ENCODE results near the gene TOMM6.

TOMM6 gene

DNA sequence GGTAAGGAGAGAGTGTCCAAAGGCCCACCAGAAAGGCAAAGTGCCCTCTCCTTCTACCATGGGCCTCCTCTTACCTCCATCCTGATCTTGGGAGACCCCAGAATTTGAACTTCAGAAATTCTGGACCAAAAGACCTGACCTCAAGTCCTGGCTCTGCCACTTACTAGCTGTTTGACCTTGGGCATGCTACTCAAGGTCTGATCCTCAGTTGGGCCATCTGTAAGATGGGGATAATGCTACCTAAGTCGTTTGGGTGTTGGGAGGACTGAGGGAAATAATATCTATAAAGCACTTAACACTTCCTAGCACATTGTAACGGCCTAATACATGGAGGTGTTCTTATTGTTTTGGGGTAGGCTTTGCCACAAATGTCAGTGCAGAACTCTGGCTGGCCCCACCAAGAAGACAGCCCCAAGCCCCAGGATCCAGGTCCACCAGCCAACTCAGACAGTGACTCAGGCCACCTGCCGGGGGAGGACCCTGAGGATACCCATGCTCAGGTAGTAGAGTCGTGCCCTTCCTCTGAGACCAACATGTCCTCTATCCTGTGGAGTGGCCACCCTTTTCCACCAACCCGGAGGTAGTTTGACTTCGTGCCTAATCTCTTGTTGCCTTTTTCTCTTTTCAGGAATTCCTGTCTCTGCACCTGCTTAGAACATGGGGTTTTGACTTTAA lies 4.3 kb upstream of the TOMM6 start:
- H3K27me3 ChIP-seq = peaks cover 10% of the 10 kb centered on the region; the same call in 1 of the 2 replicates
- no peak overlapping the region for H3K4me2 ChIP-seq

GRCh38 chr6:41784581-41785171 lies 2.8 kb upstream of the TOMM6 start:
- peaks cover 46% of the 10 kb centered on the region for H3K4me1 ChIP-seq
- H3K9me3 ChIP-seq = no peaks in the 10 kb centered on the region
- TF ChIP-seq Cebpa-rat (IDR thresholded peaks at IDR 0.05) = no peak
- peak overlapping the region; percentile 7; the same call in 1 of the 2 replicates for H3K4me2 ChIP-seq
- no peak overlapping the region for H3K27ac ChIP-seq
- H3K36me3 ChIP-seq = peaks cover 11% of the 10 kb centered on the region
- peaks cover 10% of the 10 kb centered on the region; the same call in 1 of the 2 replicates for H3K27me3 ChIP-seq
- H3K9ac ChIP-seq = no peak overlapping the region
- peaks cover 14% of the 10 kb centered on the region; the same call in 1 of the 2 replicates for H4K20me1 ChIP-seq
- H3K4me3 ChIP-seq = no peak overlapping the region

More for the DNA sequence above, 4.3 kb upstream of the TOMM6 start:
- no peaks in the 10 kb centered on the region for H3K36me3 ChIP-seq
- no peaks in the 10 kb centered on the region for H3K9me3 ChIP-seq
- no peak overlapping the region for H3K9ac ChIP-seq
- no peak overlapping the region for H3K4me3 ChIP-seq
- H4K20me1 ChIP-seq = no peaks in the 10 kb centered on the region
- no peak overlapping the region for H3K27ac ChIP-seq
- no peak for TF ChIP-seq Cebpa-rat (IDR thresholded peaks at IDR 0.05)
- peaks cover 44% of the 10 kb centered on the region for H3K4me1 ChIP-seq

DNA sequence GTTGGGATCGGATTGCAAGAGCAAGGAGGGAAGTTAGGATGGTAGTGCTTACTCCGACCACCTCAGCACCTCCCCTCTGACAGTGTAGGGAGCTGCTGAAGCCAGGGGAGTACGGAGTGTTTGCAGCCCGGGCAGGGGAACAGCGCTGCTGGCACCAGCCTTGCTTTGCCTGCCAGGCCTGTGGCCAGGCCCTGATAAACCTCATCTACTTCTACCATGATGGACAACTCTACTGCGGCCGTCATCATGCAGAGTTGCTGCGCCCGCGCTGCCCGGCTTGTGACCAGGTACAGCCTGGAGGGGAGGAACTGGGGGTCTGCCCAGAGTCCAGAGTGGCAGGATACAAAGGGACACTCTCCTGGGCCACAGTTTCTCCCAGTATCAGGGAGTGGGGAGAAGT lies 2.2 kb upstream of the TOMM6 start:
- H3K4me1 ChIP-seq = peaks cover 46% of the 10 kb centered on the region
- H3K4me2 ChIP-seq = peak overlapping the region; percentile 90
- no peak for TF ChIP-seq Cebpa-rat (IDR thresholded peaks at IDR 0.05)

GRCh38 chr6:41785689-41786450 lies 1.6 kb upstream of the TOMM6 start:
- Histone ChIP-seq H4K20me1 (peaks cover 24% of the 10 kb centered on the region), H3K27me3 (peaks cover 8% of the 10 kb centered on the region; the same call in 1 of the 2 replicates), H3K4me1 (peaks cover 43% of the 10 kb centered on the region), H3K9me3 (no peaks in the 10 kb centered on the region), H3K36me3 (peaks cover 23% of the 10 kb centered on the region), H3K27ac (peak overlapping the region; percentile 88), H3K9ac (peak overlapping the region; percentile 97), H3K4me2 (peak overlapping the region; percentile 90), H3K4me3 (peak overlapping the region; percentile 84)
- no peak for TF ChIP-seq Cebpa-rat (IDR thresholded peaks at IDR 0.05)

More for the DNA sequence above, 2.2 kb upstream of the TOMM6 start:
- Histone ChIP-seq H4K20me1 (peaks cover 18% of the 10 kb centered on the region), H3K36me3 (peaks cover 17% of the 10 kb centered on the region), H3K27me3 (peaks cover 10% of the 10 kb centered on the region; the same call in 1 of the 2 replicates), H3K9me3 (no peaks in the 10 kb centered on the region), H3K4me3 (no peak overlapping the region), H3K27ac (no peak overlapping the region), H3K9ac (no peak overlapping the region)

DNA sequence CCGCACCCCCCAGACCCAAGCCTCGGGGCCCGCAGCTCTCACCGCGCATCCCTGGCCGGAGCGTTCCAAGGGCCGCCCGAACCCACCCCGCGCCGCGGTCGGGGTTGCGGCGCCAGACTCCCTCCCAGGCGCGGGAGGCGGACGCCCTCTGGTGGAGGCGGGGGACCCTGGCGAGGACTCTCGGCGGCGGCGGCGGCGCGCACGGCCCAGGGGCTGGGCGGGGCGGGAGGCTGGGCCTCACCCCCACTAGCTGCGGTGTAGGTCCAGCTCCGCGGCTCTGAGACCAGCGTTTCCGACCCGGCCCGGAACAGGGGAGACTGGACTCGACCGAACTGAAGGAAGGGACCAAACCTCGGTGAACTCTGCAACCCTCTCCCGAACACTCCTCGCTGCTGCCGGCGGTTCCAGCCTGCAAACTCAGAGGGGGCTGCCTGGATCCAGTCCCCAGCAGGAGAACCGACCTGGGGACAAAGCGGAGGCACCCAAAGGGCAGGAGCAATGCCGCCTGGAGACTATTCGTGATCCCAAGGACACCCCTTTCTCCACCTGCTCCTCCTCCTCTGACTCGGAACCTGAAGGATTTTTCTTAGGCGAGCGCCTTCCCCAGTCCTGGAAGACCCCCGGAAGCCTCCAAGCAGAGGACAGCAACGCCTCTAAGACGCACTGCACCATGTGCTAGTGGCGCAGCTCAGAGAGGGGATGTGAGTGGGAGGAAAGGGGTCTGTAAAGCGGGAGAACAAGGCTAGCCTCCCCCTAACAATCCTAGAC lies 859 bp upstream of the TOMM6 start:
- Histone ChIP-seq H3K27me3 (no peaks in the 10 kb centered on the region), H3K4me2 (peak overlapping the region; percentile 90), H3K4me3 (peak overlapping the region; percentile 84), H3K9me3 (no peaks in the 10 kb centered on the region), H4K20me1 (peaks cover 27% of the 10 kb centered on the region), H3K4me1 (peaks cover 35% of the 10 kb centered on the region), H3K9ac (peak overlapping the region; percentile 97), H3K36me3 (peaks cover 31% of the 10 kb centered on the region), H3K27ac (peak overlapping the region; percentile 88)
- TF ChIP-seq Cebpa-rat (IDR thresholded peaks at IDR 0.05) = no peak

- no peaks in the 10 kb centered on the region for H3K9me3 ChIP-seq
- H3K4me1 ChIP-seq = peaks cover 32% of the 10 kb centered on the region
- H4K20me1 ChIP-seq = peaks cover 36% of the 10 kb centered on the region
- H3K36me3 ChIP-seq = peaks cover 54% of the 10 kb centered on the region
- no peak overlapping the region for H3K27ac ChIP-seq
- peak overlapping the region; percentile 40; the same call in 1 of the 2 replicates for H3K9ac ChIP-seq
- no peak overlapping the region for H3K4me3 ChIP-seq
- no peak for TF ChIP-seq Cebpa-rat (IDR thresholded peaks at IDR 0.05)
- peak overlapping the region; percentile 78 for H3K4me2 ChIP-seq
- no peaks in the 10 kb centered on the region for H3K27me3 ChIP-seq
These were observed 1.9 kb downstream of the TOMM6 start for GRCh38 chr6:41789390-41789724.

GRCh38 chr6:41790045-41790444 lies 2.6 kb downstream of the TOMM6 start:
- Histone ChIP-seq H3K27me3 (no peaks in the 10 kb centered on the region), H3K4me1 (peaks cover 26% of the 10 kb centered on the region), H3K9me3 (no peaks in the 10 kb centered on the region), H3K27ac (no peak overlapping the region), H3K4me3 (no peak overlapping the region), H4K20me1 (peaks cover 41% of the 10 kb centered on the region), H3K9ac (no peak overlapping the region), H3K36me3 (peaks cover 61% of the 10 kb centered on the region), H3K4me2 (no peak overlapping the region)
- TF ChIP-seq Cebpa-rat (IDR thresholded peaks at IDR 0.05) = no peak

DNA sequence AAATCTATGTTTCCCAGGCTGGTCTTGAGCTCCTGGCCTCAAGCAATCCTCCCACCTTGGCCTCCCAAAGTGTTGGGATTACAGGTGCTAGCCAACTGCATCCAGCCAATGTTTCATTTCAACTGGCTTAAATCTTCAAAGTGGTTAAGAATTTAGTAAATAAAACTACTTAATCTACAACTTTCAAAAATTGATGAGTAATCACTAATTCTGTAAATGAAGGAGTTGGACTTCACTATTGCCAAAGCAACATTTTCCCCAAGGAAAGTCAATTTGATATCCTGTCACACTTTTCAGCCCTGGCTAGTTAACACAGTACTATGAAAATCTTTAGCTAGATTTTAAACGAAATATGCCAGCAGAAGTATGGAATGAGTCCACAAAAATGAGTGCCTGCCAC lies 3.8 kb downstream of the TOMM6 start:
- Histone ChIP-seq H3K9me3 (no peaks in the 10 kb centered on the region), H3K4me1 (peaks cover 14% of the 10 kb centered on the region), H3K27me3 (no peaks in the 10 kb centered on the region), H3K4me2 (no peak overlapping the region), H3K27ac (no peak overlapping the region), H3K9ac (no peak overlapping the region), H4K20me1 (peaks cover 42% of the 10 kb centered on the region), H3K36me3 (peaks cover 74% of the 10 kb centered on the region), H3K4me3 (no peak overlapping the region)
- no peak for TF ChIP-seq Cebpa-rat (IDR thresholded peaks at IDR 0.05)

GRCh38 chr6:41791984-41792383 lies 4.5 kb downstream of the TOMM6 start:
- H3K36me3 ChIP-seq = peaks cover 80% of the 10 kb centered on the region
- H3K27ac ChIP-seq = no peak overlapping the region
- H3K27me3 ChIP-seq = no peaks in the 10 kb centered on the region
- H3K4me2 ChIP-seq = no peak overlapping the region
- no peaks in the 10 kb centered on the region for H3K9me3 ChIP-seq
- no peak for TF ChIP-seq Cebpa-rat (IDR thresholded peaks at IDR 0.05)
- H3K4me3 ChIP-seq = no peak overlapping the region
- peaks cover 14% of the 10 kb centered on the region for H3K4me1 ChIP-seq
- H4K20me1 ChIP-seq = peaks cover 42% of the 10 kb centered on the region
- no peak overlapping the region for H3K9ac ChIP-seq
